Neuronal stem cell (in vitro differentiated cells): ENCODE data around the gene PRKN.

Experiments
- DNase-seq: peaks from one replicate; pipeline ENCODE4 v3.0.0-alpha.2; 2013; ENCODE audit warnings: low spot score
- H2AFZ ChIP-seq: one replicate; pipeline ENCODE4 v1.6.1; 2013; ENCODE audit warnings: mild to moderate bottlenecking, low read length, inconsistent platforms
- H2AK5ac ChIP-seq: 2 replicates; pipeline ENCODE4 v1.6.1; 2013; ENCODE audit warnings: low read depth, mild to moderate bottlenecking, inconsistent platforms, low read length, moderate library complexity, mixed read lengths
- H2BK120ac ChIP-seq: 2 replicates; pipeline ENCODE4 v1.6.1; 2013; ENCODE audit warnings: low read depth, mild to moderate bottlenecking, inconsistent platforms, low read length, moderate library complexity, mixed read lengths
- H2BK12ac ChIP-seq: one replicate; pipeline ENCODE4 v1.6.1; 2013; ENCODE audit warnings: low read length, inconsistent platforms
- H2BK15ac ChIP-seq: 2 replicates; pipeline ENCODE4 v1.6.1; 2013; ENCODE audit warnings: mild to moderate bottlenecking, low read length, inconsistent platforms, mixed read lengths
- H2BK5ac ChIP-seq: one replicate; pipeline ENCODE4 v1.6.1; 2013; ENCODE audit warnings: inconsistent platforms, mild to moderate bottlenecking, low read length, moderate library complexity
- H3K14ac ChIP-seq: one replicate; pipeline ENCODE4 v1.6.1; 2013; ENCODE audit warnings: low read length, inconsistent platforms
- H3K18ac ChIP-seq: 2 replicates; pipeline ENCODE4 v1.6.1; 2013; ENCODE audit warnings: low read length, inconsistent platforms
- H3K23ac ChIP-seq: 2 replicates; pipeline ENCODE4 v1.6.1; 2013; ENCODE audit warnings: low read depth, mild to moderate bottlenecking, mixed read lengths, low read length, inconsistent platforms; ENCODE audit not compliant: poor library complexity
- H3K27ac ChIP-seq: replicated peaks from 3 replicates; pipeline ENCODE4 v1.5.1; 2013; ENCODE audit warnings: low read length, inconsistent platforms
- H3K27me3 ChIP-seq, 3 experiments: 2 replicates each; pipeline ENCODE4 v1.6.1; 2013; ENCODE audit warnings: low read length in 3 of 3, mild to moderate bottlenecking in 2 of 3, inconsistent platforms in 1 of 3, low read depth in 1 of 3, mixed read lengths in 1 of 3, moderate library complexity in 1 of 3; ENCODE audit not compliant: control insufficient read depth in 3 of 3, insufficient read depth in 3 of 3
- H3K36me3 ChIP-seq, 2 donors: replicated peaks in 1 of 2; 2 replicates each; pipeline ENCODE4 v1.6.1; 2013; ENCODE audit warnings: low read length in 2 of 2; ENCODE audit not compliant: control insufficient read depth in 2 of 2, insufficient read depth in 2 of 2
- H3K4ac ChIP-seq: 2 replicates; pipeline ENCODE4 v1.6.1; 2013; ENCODE audit warnings: inconsistent platforms, mild to moderate bottlenecking, low read length, moderate library complexity
- H3K4me1 ChIP-seq, 2 donors: 1 replicate in 1 of 2; 2 replicates in 1 of 2; pipeline ENCODE4 v1.6.1; 2013; ENCODE audit warnings: low read length in 2 of 2, low read depth in 1 of 2; ENCODE audit not compliant: control insufficient read depth in 2 of 2, insufficient read depth in 1 of 2
- H3K4me2 ChIP-seq: one replicate; pipeline ENCODE4 v1.6.1; 2013; ENCODE audit warnings: mild to moderate bottlenecking, low read length, inconsistent platforms; ENCODE audit not compliant: insufficient read depth, poor library complexity, severe bottlenecking
- H3K4me3 ChIP-seq, 2 donors: 2 replicates each; pipeline ENCODE4 v1.5.1; 2013; ENCODE audit warnings: low read length in 2 of 2, mild to moderate bottlenecking in 2 of 2, inconsistent platforms in 1 of 2, moderate library complexity in 1 of 2
- H3K79me1 ChIP-seq: one replicate; pipeline ENCODE4 v1.6.1; 2013; ENCODE audit warnings: low read depth, mild to moderate bottlenecking, inconsistent platforms, low read length, moderate library complexity
- H3K9ac ChIP-seq: one replicate; pipeline ENCODE4 v1.6.1; 2013; ENCODE audit warnings: mild to moderate bottlenecking, low read depth, low read length, inconsistent platforms; ENCODE audit not compliant: poor library complexity
- H3K9me3 ChIP-seq, 2 donors: replicated peaks in 1 of 2; 2 replicates each; pipeline versions ENCODE3 to v1.6.1; 2013; ENCODE audit warnings: low read length in 2 of 2, mild to moderate bottlenecking in 2 of 2, inconsistent platforms in 1 of 2, low read depth in 1 of 2, mixed read lengths in 1 of 2, moderate library complexity in 1 of 2; ENCODE audit not compliant: control insufficient read depth in 2 of 2, insufficient read depth in 1 of 2
- H4K8ac ChIP-seq: one replicate; pipeline ENCODE4 v1.6.1; 2013; ENCODE audit warnings: low read depth, mild to moderate bottlenecking, inconsistent platforms, low read length, moderate library complexity
- H4K91ac ChIP-seq: one replicate; pipeline ENCODE4 v1.6.1; 2013; ENCODE audit warnings: low read length, low read depth, mild to moderate bottlenecking, inconsistent platforms; ENCODE audit not compliant: poor library complexity
- WGBS, 2 donors: extraction: QIAGEN DNeasy Blood & Tissue Kit; methylation state at CpG; one replicate each; pipeline ENCODE4 v1.1.7; 2013; ENCODE audit warnings: missing lambda C conversion rate in 2 of 2, mixed read lengths in 1 of 2; ENCODE audit not compliant: insufficient read length in 2 of 2, insufficient replicate concordance in 1 of 2; ENCODE audit errors: extremely low coverage in 2 of 2; 5-methylcytosine and 5-hydroxymethylcytosine counted together

PRKN gene

DNA sequence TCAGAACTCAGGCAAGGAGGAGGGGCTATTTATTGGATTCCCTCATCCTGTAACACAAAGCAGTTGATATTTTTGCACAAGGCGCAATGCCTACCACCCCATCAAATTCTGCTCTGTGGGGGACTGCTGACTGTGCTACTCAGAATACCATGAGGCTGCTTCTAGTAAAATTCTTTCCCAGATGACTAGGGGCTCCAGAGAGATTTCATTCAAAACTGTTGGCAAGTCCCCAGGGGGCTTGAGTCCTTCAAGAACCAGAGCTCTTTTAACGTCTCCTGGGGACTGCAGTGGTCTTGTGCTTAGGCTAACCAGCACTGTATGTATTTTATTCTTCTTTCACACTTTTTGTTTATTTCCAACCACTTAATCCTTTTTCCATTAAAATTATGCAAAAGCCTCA is 1087.8 kb downstream of the PRKN start:
- Histone ChIP-seq H3K4me2 (no peak overlapping the region), H3K9ac (no peak overlapping the region), H3K23ac (no peak overlapping the region), H3K14ac (no peak overlapping the region), H2BK12ac (no peak overlapping the region), H2BK120ac (no peak overlapping the region), H3K36me3 (no peaks in the 10 kb centered on the region), H2BK5ac (no peak overlapping the region), H4K91ac (no peak overlapping the region), H3K4me3 (no peak overlapping the region), H3K79me1 (no peaks in the 10 kb centered on the region), H3K18ac (no peak overlapping the region), H3K4me1 (peaks cover 4 to 5% of the 10 kb centered on the region in 2 donors), H4K8ac (no peak overlapping the region), H3K9me3 (no peaks in the 10 kb centered on the region), H2AK5ac (no peak overlapping the region), H3K27me3 (no peaks in the 10 kb centered on the region), H3K27ac (no peak overlapping the region), H3K4ac (no peak overlapping the region), H2AFZ (no peak overlapping the region), H2BK15ac (no peak overlapping the region)
- no CpG with 5 or more reads among the region's 2 CpGs for WGBS, 2 donors
- no peak for DNase-seq

DNA sequence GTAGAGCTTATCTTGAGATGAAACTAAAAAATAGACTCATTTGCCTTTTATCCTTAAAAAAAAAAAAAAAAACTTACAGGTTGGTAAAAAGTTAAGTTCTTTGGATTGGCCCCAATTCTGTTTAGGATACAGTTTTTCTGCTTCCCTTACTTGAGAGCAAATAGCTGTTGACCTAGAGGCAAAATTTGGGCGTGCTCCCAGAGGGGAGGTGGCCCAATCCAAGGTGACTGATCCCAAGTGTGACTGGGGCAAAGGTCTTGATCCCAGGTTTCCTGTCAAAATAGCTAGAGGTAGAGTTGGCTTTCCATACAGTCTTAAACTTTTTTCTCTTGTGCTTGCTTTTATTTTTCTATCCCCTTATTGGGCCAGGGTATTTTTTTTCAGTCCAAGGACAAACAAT is 1089.9 kb downstream of the PRKN start:
- Histone ChIP-seq H3K36me3 (no peaks in the 10 kb centered on the region), H4K8ac (no peak overlapping the region), H3K18ac (no peak overlapping the region), H3K23ac (no peak overlapping the region), H3K4me2 (no peak overlapping the region), H3K27ac (no peak overlapping the region), H3K79me1 (no peaks in the 10 kb centered on the region), H4K91ac (no peak overlapping the region), H3K4me3 (no peak overlapping the region), H3K4ac (no peak overlapping the region), H2BK5ac (no peak overlapping the region), H2BK15ac (no peak overlapping the region), H3K14ac (no peak overlapping the region), H3K9ac (no peak overlapping the region), H2BK120ac (no peak overlapping the region), H2AFZ (no peak overlapping the region), H3K27me3 (no peaks in the 10 kb centered on the region), H2BK12ac (no peak overlapping the region), H3K4me1 (peaks cover 4 to 5% of the 10 kb centered on the region in 2 donors), H2AK5ac (no peak overlapping the region), H3K9me3 (no peaks in the 10 kb centered on the region)
- no CpG with 5 or more reads among the region's 1 CpG for whole genome bisulfite sequencing, 2 donors
- no peak for DNase-seq

DNA sequence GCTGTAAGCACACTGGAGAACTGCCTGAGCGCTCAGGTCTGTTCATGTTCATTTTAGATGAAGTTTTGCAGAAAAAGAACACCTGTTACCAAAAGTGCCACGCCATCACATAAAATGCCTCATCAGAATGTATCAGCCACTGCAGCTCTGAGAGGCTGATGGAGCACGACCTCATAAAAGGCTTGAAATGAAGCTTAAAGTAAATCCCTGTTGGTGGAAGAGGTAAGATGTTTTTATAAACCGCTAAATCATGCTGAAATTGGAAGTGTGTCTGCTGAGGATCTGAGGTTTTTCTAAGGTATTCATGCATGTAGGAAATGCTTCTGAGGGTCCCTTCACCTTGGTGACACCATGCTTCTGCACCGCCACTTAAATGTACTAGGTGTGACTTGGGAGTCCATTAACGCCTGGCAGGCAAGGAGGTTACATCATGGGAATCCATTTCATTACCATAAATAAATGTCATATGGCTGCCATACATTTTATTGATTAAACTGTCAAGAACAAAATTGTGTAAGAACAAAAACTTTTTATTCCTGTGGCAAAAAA is 1090.6 kb downstream of the PRKN start:
- no peak overlapping the region for H3K4me2 ChIP-seq
- H3K79me1 ChIP-seq, result no peaks in the 10 kb centered on the region
- H4K91ac ChIP-seq, result no peak overlapping the region
- H4K8ac ChIP-seq, result no peak overlapping the region
- no peak overlapping the region for H2BK15ac ChIP-seq
- H3K4ac ChIP-seq, result no peak overlapping the region
- H3K4me3 ChIP-seq, result no peak overlapping the region
- H3K4me1 ChIP-seq, result peaks cover 4 to 5% of the 10 kb centered on the region in 2 donors
- WGBS, 2 donors, result no CpG with 5 or more reads among the region's 6 CpGs
- H3K9me3 ChIP-seq, result no peaks in the 10 kb centered on the region
- H3K27ac ChIP-seq, result no peak overlapping the region
- no peak overlapping the region for H3K23ac ChIP-seq
- no peak overlapping the region for H2BK5ac ChIP-seq
- no peaks in the 10 kb centered on the region for H3K27me3 ChIP-seq
- no peak overlapping the region for H3K9ac ChIP-seq
- no peak overlapping the region for H2BK120ac ChIP-seq
- no peaks in the 10 kb centered on the region for H3K36me3 ChIP-seq
- H2AK5ac ChIP-seq, result no peak overlapping the region
- no peak overlapping the region for H3K14ac ChIP-seq
- no peak for DNase-seq
- no peak overlapping the region for H2AFZ ChIP-seq
- no peak overlapping the region for H3K18ac ChIP-seq
- H2BK12ac ChIP-seq, result no peak overlapping the region

DNA sequence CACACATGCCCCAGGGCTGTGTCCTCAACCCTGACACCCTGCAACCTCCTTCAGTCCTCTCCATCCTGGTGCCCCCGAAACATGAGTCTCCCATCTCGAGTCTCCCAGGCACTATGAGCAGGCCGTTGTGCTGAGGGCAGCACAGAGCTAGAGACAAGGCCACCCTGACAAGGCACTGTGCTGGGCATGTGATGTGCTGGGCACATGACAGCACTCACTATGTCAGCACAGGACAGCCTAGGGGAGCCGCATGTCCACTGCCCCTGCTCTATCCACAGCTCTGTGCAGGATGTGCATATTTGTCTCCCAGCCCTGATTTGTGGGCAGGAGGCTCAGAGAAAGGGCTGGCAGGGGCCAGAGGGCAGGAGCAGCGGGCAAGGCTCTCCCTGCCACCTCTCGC is 1091.6 kb downstream of the PRKN start:
- Histone ChIP-seq H4K91ac (no peak overlapping the region), H3K4me3 (peak overlapping the region in 1 of 2 donors; percentile 61), H3K4ac (no peak overlapping the region), H3K4me2 (no peak overlapping the region), H3K36me3 (no peaks in the 10 kb centered on the region), H3K27me3 (no peaks in the 10 kb centered on the region), H3K4me1 (peaks cover 1 to 6% of the 10 kb centered on the region in 2 donors), H3K79me1 (no peaks in the 10 kb centered on the region), H3K23ac (no peak overlapping the region), H3K27ac (no peak overlapping the region), H2AFZ (no peak overlapping the region), H2BK15ac (no peak overlapping the region), H3K9me3 (no peaks in the 10 kb centered on the region), H2BK120ac (no peak overlapping the region), H4K8ac (no peak overlapping the region), H3K9ac (peak overlapping the region; percentile 51), H3K18ac (peak overlapping the region; percentile 68), H2BK5ac (no peak overlapping the region), H3K14ac (no peak overlapping the region), H2AK5ac (no peak overlapping the region), H2BK12ac (no peak overlapping the region)
- DNase-seq, result no peak
- WGBS, 2 donors, result no CpG with 5 or more reads among the region's 6 CpGs
